Stomach (tissue), 9 donors: Measurements from ENCODE around the gene DNAJA1. TPM values are rescaled to one million over a fixed set of nuclear protein-coding genes. Genes with fewer than 3 reads are reported as not detected.

ENCODE experiments used
- DNase-seq, 2 donors: peaks; one replicate each; pipeline versions ENCODE4 v3.0.0 to v3.0.0-alpha.2; 2013 to 2019
- H3K27ac ChIP-seq, 5 donors: fragments of 200-600 bp in 4 of 5; sonication (generic) in 4 of 5; one replicate each; pipeline ENCODE4 v1.5.1; 2013 to 2019; ENCODE audit warnings: mild to moderate bottlenecking in 1 of 5, moderate library complexity in 1 of 5
- H3K27me3 ChIP-seq, 3 donors: fragments of 200-600 bp; sonication (generic); one replicate each; pipeline ENCODE4 v1.5.1; 2017 to 2019; ENCODE audit warnings: mixed run types in 1 of 3
- H3K36me3 ChIP-seq, 4 donors: fragments of 200-600 bp; sonication (generic); 1 replicate in 3 of 4; 2 replicates in 1 of 4; pipeline ENCODE4 v1.5.1; 2016 to 2019
- H3K4me1 ChIP-seq, 4 donors: fragments of 200-600 bp; sonication (generic); one replicate each; pipeline ENCODE4 v1.5.1; 2016 to 2019
- H3K4me3 ChIP-seq, 4 donors: fragments of 200-600 bp; sonication (generic) in 3 of 4; one replicate each; pipeline ENCODE4 v1.5.1; 2016 to 2019; ENCODE audit warnings: mild to moderate bottlenecking in 1 of 4
- H3K9me3 ChIP-seq, 4 donors: fragments of 200-600 bp; sonication (generic); one replicate each; pipeline ENCODE4 v1.5.1; 2016 to 2019
- EP300 ChIP-seq: sonication (generic); formaldehyde crosslinking; IDR thresholded peaks from one replicate; pipeline ENCODE4 v1.6.1; 2017; ENCODE audit warnings: antibody characterized with exemption
- POLR2A ChIP-seq, 4 donors: fragments of 450-650 bp; IDR thresholded peaks; one replicate each; pipeline ENCODE4 v1.6.1; 2016; ENCODE audit warnings: antibody characterized with exemption in 4 of 4, control low read depth in 2 of 4, mild to moderate bottlenecking in 1 of 4, moderate library complexity in 1 of 4
- POLR2AphosphoS5 ChIP-seq, 3 donors: sonication (generic); formaldehyde crosslinking; IDR thresholded peaks; one replicate each; pipeline ENCODE4 v1.6.1; 2016; ENCODE audit warnings: antibody characterized with exemption in 3 of 3
- WGBS, 5 donors: extraction: QIAGEN DNeasy Blood & Tissue Kit in 3 of 5; methylation state at CpG; one replicate each; pipeline versions ENCODE4 v1.1.5 to v1.1.7; 2013 to 2018; 5-methylcytosine and 5-hydroxymethylcytosine counted together
- intact Hi-C: fragments of 100-400 bp; cut with DNase I; formaldehyde crosslinking; loops from one replicate; pipeline ENCODE4 v1.15.1; 2023; ENCODE audit warnings: low total_unique reads
- polyA plus RNA-seq, 3 donors: library from polyadenylated mRNA; stranded (reverse); fragments of 200-250 nt; gene quantifications; one replicate each; pipeline ENCODE4 v1.2.3, GENCODE V29; 2013
- total RNA-seq, 5 donors: library from RNA; depleted of rRNA; stranded (reverse); fragments of >200 nt; gene quantifications; one replicate each; pipeline versions ENCODE4 v1.1.0 to v1.2.3, GENCODE V29; 2014 to 2016
- TF ChIP-seq, protein P1 (sequence below), 7 experiments: fragments of 450-650 bp in 4 of 7; fragments of 200-600 bp in 3 of 7; sonication (generic) in 3 of 7; IDR thresholded peaks; one replicate each; pipeline ENCODE4 v1.5.1; 2016 to 2019; ENCODE audit warnings: antibody characterized with exemption in 7 of 7, control low read depth in 2 of 7, mild to moderate bottlenecking in 1 of 7
- donor health status: healthy with polysubstance abuse.
- donor health status: Bipolar disorder and iron deficiency.
- donor health status: healthy.

DNAJA1 gene
- total and polyA plus RNA-seq, 8 donors = 16.8 to 87.4 (median 39.3) TPM

DNA sequence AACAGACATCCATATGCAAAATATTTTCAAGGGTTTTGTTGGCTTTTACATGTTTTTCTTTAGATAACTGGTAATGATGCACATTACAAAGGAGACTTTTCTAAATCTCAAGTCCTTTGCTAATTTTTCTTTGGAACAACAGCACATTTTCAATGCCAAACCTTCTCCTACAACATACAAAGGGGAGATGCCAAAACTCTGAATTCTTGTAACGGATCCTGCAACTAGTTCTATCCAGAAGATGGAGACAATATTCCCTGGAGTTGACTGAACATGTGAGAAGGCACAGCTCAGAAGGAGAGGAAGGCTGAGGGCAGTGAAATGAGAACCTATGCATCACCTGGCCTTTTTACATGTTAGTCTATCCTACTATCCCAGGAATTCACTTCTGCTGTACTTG is 21.0 kb downstream of the DNAJA1 start:
- Histone ChIP-seq H3K36me3 (peaks cover 16 to 58% (median 56%) of the 10 kb centered on the region in 4 donors), H3K27me3 (no peaks in the 10 kb centered on the region), H3K9me3 (no peaks in the 10 kb centered on the region), H3K4me1 (peaks cover 4 to 24% (median 13%) of the 10 kb centered on the region in 4 donors), H3K4me3 (no peak overlapping the region), H3K27ac (no peak overlapping the region)
- intact Hi-C loops = no loop called here
- no peak for TF ChIP-seq POLR2AphosphoS5 (IDR thresholded peaks at IDR 0.05)
- TF ChIP-seq, protein P1, sequence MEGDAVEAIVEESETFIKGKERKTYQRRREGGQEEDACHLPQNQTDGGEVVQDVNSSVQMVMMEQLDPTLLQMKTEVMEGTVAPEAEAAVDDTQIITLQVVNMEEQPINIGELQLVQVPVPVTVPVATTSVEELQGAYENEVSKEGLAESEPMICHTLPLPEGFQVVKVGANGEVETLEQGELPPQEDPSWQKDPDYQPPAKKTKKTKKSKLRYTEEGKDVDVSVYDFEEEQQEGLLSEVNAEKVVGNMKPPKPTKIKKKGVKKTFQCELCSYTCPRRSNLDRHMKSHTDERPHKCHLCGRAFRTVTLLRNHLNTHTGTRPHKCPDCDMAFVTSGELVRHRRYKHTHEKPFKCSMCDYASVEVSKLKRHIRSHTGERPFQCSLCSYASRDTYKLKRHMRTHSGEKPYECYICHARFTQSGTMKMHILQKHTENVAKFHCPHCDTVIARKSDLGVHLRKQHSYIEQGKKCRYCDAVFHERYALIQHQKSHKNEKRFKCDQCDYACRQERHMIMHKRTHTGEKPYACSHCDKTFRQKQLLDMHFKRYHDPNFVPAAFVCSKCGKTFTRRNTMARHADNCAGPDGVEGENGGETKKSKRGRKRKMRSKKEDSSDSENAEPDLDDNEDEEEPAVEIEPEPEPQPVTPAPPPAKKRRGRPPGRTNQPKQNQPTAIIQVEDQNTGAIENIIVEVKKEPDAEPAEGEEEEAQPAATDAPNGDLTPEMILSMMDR (IDR thresholded peaks at IDR 0.05) = no peak
- DNase-seq = no peak
- 79 to 92% (median 85%) methylated on average over 1 of the region's 1 CpG for WGBS, 5 donors

DNA sequence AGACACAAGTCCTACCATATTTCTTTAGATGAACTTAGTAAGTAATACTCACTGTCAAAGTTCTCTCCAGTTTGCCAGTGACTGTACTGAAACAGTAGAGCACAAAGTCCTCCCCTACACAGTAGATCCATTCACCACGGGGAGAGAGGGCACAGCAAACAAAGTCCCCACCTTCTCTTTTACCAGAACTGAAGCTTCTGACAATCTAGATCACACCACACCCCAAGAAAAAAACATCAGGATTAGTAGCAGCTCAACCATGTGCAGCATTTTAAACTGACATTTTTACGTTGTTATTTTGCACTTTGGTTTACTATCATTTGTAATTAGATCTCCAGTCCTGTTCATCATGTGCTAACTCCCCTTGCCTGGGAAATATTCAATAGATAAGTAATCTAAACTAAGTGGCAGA is 23.0 kb downstream of the DNAJA1 start:
- Histone ChIP-seq H3K9me3 (no peaks in the 10 kb centered on the region), H3K4me3 (no peak overlapping the region), H3K36me3 (peaks cover 31 to 75% (median 74%) of the 10 kb centered on the region in 4 donors), H3K4me1 (peaks cover 4 to 16% (median 9%) of the 10 kb centered on the region in 4 donors), H3K27me3 (no peaks in the 10 kb centered on the region), H3K27ac (no peak overlapping the region)
- TF ChIP-seq EP300 (no peak), POLR2AphosphoS5 (IDR thresholded peaks at IDR 0.05) (no peak), POLR2A (IDR thresholded peaks at IDR 0.05) (no peak)
- TF ChIP-seq, protein P1 (IDR thresholded peaks at IDR 0.05) = no peak
- intact Hi-C loops = no loop called here
- no peak for DNase-seq
- whole genome bisulfite sequencing, 5 donors = 56 to 70% (median 68%) methylated on average over 2 of the region's 2 CpGs

DNA sequence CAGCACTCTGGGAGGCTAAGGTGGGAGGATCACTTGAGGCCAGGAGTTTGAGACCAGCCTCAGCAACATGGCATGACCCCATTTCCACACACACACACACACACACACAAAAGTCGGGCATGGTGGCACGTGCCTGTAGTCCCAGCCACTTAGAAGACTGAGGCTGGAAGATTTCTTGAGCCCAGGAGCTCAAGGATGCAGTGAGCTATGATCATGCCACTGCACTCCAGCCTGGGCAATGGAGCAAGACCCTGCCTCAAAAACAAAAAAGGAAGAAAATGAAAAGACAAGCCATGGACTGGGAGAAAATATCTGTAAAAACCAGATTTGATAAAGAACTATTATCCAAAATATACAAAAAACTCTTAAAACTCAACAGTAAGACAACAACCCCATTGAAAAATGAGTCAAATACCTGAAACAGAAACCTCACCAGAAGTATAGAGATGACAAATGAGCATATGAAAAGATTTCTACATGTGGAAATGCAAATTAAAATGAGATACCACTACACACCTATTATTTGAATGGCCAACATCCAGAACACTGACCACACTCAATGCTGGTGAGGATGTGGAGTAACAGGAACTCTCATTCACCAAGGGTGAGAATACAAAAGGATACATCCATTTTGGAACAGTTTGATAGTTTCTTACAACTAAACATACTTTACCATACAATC is 24.7 kb downstream of the DNAJA1 start:
- no peak for DNase-seq
- intact Hi-C loops = no loop called here
- Histone ChIP-seq H3K27ac (no peak overlapping the region), H3K4me1 (peaks cover 0 to 2% (median 0%) of the 10 kb centered on the region in 4 donors), H3K27me3 (no peaks in the 10 kb centered on the region), H3K36me3 (peaks cover 40 to 93% (median 92%) of the 10 kb centered on the region in 4 donors), H3K4me3 (no peak overlapping the region), H3K9me3 (no peaks in the 10 kb centered on the region)
- WGBS, 5 donors = 86 to 100% (median 93%) methylated on average over 2 of the region's 2 CpGs
- TF ChIP-seq EP300 (no peak), POLR2A (IDR thresholded peaks at IDR 0.05) (no peak), POLR2AphosphoS5 (IDR thresholded peaks at IDR 0.05) (no peak)
- TF ChIP-seq, protein P1 (IDR thresholded peaks at IDR 0.05) = no peak

DNA sequence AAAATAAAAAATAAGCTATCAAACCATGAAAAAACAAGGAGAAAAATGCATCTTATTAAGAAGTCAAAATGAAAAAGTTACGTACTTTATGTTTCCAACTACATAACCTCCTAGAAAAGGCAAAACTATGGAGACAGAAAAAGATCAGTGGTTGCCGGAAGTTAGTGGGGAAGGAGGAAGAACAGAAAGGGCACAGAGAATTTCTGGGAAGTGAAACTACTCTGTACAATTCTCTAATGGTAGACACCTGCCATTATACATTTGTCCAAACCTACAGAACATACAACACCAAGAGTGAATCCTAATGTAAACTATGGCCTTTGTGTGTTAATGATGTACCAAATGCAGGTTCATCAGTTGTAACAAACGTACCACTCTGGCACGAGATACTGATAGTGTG is 26.1 kb downstream of the DNAJA1 start:
- Histone ChIP-seq H3K27me3 (no peaks in the 10 kb centered on the region), H3K27ac (no peak overlapping the region), H3K9me3 (no peaks in the 10 kb centered on the region), H3K4me1 (no peaks in the 10 kb centered on the region), H3K36me3 (peaks cover 52 to 97% (median 95%) of the 10 kb centered on the region in 4 donors), H3K4me3 (no peak overlapping the region)
- WGBS, 5 donors = 91 to 98% (median 95%) methylated on average over 4 of the region's 4 CpGs
- DNase-seq = no peak
- intact Hi-C loops = no loop called here
- TF ChIP-seq POLR2A (IDR thresholded peaks at IDR 0.05) = no peak
- no peak for TF ChIP-seq POLR2AphosphoS5 (IDR thresholded peaks at IDR 0.05)
- TF ChIP-seq EP300 = no peak
- TF ChIP-seq, protein P1 (IDR thresholded peaks at IDR 0.05) = no peak
